ENCODE results near the gene AMBRA1. TPM values are rescaled to one million over a fixed set of nuclear protein-coding genes. Genes with fewer than 3 reads are reported as not detected.

Gene AMBRA1
- total and polyA plus RNA-seq, 8 donors: 6.8 to 18.7 (median 11.1) TPM

- FAIRE-seq: no peak
- no peak for DNase-seq
- no peak for TF ChIP-seq CTCF (IDR thresholded peaks at IDR 0.05)
- H3K36me3 ChIP-seq: peaks cover 0 to 27% (median 20%) of the 10 kb centered on the region in 3 donors
- WGBS, 2 donors: 96 to 98% methylated on average over 11 of the region's 11 CpGs
- no peaks in the 10 kb centered on the region for H3K27me3 ChIP-seq
- H3K9me3 ChIP-seq: no peaks in the 10 kb centered on the region
- peaks cover 0 to 5% (median 0%) of the 10 kb centered on the region in 3 donors for H3K4me1 ChIP-seq
- no peak overlapping the region for H3K27ac ChIP-seq
- no peak for ATAC-seq
- intact Hi-C loops (cut with DNase I): no loop called here
- H3K4me3 ChIP-seq: no peak overlapping the region
Observed at GRCh38 chr11:46377290-46377689, 216.5 kb downstream of the AMBRA1 start.

- intact Hi-C loops (cut with DNase I): no loop called here
- DNase-seq: peak in 2 of 6 donors; percentile 20 to 78
- TF ChIP-seq CTCF (IDR thresholded peaks at IDR 0.05): no peak
- Histone ChIP-seq H3K4me1 (no peaks in the 10 kb centered on the region), H3K36me3 (peaks cover 0 to 27% (median 20%) of the 10 kb centered on the region in 3 donors), H3K4me3 (no peak overlapping the region), H3K9me3 (no peaks in the 10 kb centered on the region), H3K27me3 (no peaks in the 10 kb centered on the region), H3K27ac (no peak overlapping the region)
- no peak for FAIRE-seq
- no peak for ATAC-seq
- WGBS, 2 donors: 90 to 92% methylated on average over 17 to 19 of the region's 19 CpGs
Observed at GRCh38 chr11:46376258-46377050, 217.4 kb downstream of the AMBRA1 start.

- 94 to 96% methylated on average over 37 to 38 of the region's 38 CpGs for WGBS, 2 donors
- Histone ChIP-seq H3K9me3 (no peaks in the 10 kb centered on the region), H3K4me3 (no peak overlapping the region), H3K36me3 (peaks cover 0 to 31% (median 20%) of the 10 kb centered on the region in 3 donors), H3K27ac (no peak overlapping the region), H3K27me3 (no peaks in the 10 kb centered on the region), H3K4me1 (no peaks in the 10 kb centered on the region)
- DNase-seq (peak in 1 of 6 donors; percentile 34), ATAC-seq (no peak), FAIRE-seq (no peak)
- TF ChIP-seq CTCF (IDR thresholded peaks at IDR 0.05): no peak
- intact Hi-C loops (cut with DNase I): no loop called here
Observed at GRCh38 chr11:46375392-46376101, 218.3 kb downstream of the AMBRA1 start.

GRCh38 chr11:46374815-46375214 lies 219.0 kb downstream of the AMBRA1 start:
- WGBS, 2 donors: 87 to 89% methylated on average over 15 of the region's 15 CpGs
- Histone ChIP-seq H3K27me3 (no peaks in the 10 kb centered on the region), H3K4me3 (no peak overlapping the region), H3K27ac (no peak overlapping the region), H3K4me1 (no peaks in the 10 kb centered on the region), H3K36me3 (peaks cover 0 to 35% (median 20%) of the 10 kb centered on the region in 3 donors), H3K9me3 (no peaks in the 10 kb centered on the region)
- no peak for TF ChIP-seq CTCF (IDR thresholded peaks at IDR 0.05)
- DNase-seq (peak in 1 of 6 donors; percentile 18), ATAC-seq (no peak), FAIRE-seq (no peak)
- intact Hi-C loops (cut with DNase I): no loop called here

Data from pancreas (tissue), 10 donors.